IPS-11a (cell line): ENCODE data around the gene ITPRIPL1.
"Not testable (repeated sequence)": the region's sequence is repeated elsewhere in the genome, so short reads cannot be mapped to it uniquely, and the experiment has no call there.

Experiments used
- H3K4me3 ChIP-seq: one replicate; pipeline ENCODE4 v1.5.1; 2013; ENCODE audit warnings: low read depth, low read length, control low read depth

ITPRIPL1 gene, protein sequence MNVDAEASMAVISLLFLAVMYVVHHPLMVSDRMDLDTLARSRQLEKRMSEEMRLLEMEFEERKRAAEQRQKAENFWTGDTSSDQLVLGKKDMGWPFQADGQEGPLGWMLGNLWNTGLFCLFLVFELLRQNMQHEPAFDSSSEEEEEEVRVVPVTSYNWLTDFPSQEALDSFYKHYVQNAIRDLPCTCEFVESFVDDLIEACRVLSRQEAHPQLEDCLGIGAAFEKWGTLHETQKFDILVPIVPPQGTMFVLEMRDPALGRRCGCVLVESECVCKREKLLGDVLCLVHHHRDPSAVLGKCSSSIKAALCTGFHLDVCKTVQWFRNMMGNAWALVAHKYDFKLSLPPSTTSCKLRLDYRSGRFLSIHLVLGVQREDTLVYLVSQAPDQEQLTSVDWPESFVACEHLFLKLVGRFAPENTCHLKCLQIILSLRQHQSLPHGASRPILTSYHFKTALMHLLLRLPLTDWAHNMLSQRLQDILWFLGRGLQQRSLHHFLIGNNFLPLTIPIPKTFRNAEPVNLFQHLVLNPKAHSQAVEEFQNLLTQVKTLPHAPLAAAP

DNA sequence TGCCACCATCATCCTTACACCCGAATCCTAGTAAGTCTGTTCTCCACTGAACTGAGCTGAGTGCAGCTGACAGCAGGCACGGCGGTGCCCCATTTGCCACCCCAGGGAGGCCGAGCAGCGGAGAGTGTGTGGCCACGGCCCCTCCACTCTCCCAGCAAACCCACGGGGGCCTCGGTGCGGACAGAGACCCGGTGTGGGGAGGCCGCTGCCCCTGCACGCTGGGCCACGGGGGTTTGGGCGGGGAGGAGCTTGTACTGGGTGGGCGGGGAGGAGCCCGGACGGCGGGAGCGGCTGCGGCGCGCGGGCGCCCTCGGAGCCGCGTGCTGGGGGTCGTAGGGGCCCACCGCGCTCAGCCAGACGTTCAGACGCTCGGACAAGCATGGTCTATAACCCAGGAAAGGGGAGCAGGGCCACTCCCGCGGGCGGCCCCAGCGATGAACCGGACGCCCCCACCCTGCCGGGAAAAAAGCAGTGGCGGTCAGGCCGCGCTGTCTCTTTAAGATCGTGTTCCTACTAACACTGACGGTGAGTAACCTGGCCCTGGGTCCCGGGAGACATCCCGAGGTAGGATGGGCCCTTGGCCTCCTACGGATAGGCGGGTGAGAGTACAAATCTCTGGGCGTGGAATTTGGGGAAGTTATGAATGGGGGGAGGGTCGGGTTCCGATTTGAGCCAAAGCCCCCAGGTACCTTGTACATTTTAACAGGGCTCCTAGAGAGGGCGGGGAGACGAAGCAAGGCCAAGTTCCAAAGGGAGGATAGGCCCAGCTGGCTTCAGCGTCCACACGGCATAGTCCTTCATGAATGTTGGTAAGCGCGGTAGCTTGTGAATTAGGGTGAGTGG, at the start of gene ITPRIPL1:
Gene ITPRIPL1, plus strand, starts transcription at position 277 of the 843 bp plus-strand sequence. Its CDS starts 523 bp downstream, at position 800.
- peak within 1 kb of the TSS; percentile 50 for H3K4me3 ChIP-seq

DNA sequence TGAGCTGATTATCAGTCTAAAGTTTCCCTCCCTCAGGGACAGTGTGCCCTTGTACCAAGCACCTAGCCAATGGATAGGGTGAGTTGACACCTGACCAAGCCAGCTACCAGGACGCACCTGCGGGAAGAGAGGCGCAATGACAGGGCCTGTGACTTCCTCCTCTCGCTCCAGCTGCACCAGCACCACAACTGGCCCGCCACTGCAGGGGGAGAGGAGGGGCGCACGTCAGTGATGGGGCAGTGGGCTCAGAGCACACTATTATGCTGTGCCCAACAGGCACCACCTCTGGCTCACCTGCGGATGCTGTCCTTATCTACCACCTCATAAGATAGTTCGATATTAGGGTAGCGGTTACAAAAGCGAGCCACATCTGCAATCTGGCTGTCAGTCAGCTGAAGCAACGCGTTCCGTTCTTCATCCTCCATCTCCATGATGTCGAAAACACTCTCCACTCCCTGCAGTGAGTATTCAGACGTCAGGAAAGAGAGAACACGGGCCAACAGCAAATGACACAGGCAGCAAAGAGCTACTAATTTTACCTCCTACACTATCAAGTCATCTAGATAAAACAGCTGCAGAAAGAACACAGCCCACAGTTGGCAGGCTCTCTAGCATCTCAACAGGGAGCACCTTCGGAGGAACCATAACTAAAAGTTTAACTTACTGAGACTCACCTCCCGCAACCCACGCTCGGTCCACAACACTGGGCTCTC, 48.2 kb upstream of the ITPRIPL1 start:
- no peak overlapping the region for H3K4me3 ChIP-seq

DNA sequence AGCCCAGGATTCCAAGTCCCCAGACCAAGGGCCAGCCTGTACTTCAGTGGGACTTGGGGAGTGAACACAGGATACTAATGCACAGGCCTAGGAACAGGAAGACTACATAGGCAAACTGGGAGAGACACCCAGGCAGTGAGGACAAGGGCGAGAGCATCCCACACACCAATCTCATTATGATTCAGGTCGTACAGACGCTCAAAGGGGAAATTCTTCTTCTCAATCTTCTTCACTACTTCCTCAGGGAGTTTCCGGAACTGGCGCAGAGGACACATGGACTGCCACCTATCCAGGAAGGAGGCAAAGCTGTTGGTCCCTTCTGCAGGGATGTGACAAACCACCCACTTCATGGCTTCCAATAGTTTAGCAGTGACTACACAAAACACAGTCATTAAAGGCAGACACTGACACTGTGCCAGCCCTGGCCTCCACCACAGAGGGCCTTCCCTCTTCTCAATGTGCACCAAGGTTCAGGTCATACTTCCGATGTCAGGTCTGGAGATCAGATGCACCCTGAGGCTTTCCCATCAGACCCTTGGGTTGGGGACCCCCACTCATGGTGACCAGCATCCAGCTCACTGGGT, 37.8 kb upstream of the ITPRIPL1 start:
- H3K4me3 ChIP-seq = no peak overlapping the region

DNA sequence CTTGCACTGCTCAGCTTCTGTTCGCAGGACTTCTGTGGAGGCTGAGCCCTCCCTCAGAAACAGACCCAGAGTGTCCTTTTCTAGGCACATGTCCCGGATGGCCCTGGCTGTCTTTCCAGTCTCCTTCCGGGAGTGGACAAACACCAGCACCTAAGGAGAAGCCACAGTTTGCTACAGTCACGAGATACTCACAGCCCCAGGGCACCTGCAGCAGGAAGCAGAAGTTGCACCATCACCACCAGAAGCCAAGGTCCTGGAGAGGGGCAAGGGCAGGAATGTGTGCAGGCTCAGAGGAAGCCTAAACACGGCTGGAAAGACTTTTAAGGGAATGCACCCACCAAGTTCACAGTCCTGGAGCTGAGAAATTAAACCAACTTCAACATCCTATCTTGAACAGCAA, 33.4 kb upstream of the ITPRIPL1 start:
- no peak overlapping the region for H3K4me3 ChIP-seq

DNA sequence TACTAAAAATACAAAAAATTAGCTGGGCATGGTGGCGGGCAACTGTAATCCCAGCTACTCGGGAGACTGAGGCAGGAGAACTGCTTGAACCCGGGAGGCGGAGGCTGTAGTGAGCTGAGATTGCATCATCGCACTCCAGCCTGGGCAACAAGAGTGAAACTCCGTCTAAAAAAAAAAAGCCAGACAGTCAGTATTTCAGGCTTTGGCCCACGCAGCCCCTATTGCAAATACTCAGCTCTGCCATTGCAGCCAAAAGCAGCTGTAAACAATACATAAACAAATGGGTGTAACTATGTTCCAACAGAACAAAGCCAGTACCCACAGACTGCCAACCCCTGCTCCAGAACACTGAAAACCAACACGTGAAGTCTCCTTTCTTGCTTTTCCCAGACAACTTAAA, 30.8 kb upstream of the ITPRIPL1 start:
- H3K4me3 ChIP-seq = not testable (repeated sequence)

DNA sequence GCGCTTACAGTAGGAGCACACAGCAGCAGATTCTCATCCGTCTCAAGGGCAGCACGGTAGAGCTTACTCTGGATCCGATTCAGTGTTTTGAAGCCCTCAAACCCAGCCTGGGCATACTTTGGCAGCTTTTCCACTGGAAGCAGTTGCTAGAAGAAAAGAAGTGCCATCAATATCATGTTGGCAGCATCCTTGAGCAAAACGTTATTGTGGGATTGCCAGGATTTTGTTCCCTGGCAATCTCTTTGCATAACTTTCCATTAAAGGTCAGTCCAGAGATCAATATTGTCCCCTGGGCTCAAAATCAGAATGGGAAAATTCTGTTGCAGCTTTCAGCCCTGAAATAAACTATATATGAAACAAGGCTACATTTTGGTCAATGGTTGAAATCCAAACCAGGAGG, 28.2 kb upstream of the ITPRIPL1 start:
- H3K4me3 ChIP-seq = no peak overlapping the region

DNA sequence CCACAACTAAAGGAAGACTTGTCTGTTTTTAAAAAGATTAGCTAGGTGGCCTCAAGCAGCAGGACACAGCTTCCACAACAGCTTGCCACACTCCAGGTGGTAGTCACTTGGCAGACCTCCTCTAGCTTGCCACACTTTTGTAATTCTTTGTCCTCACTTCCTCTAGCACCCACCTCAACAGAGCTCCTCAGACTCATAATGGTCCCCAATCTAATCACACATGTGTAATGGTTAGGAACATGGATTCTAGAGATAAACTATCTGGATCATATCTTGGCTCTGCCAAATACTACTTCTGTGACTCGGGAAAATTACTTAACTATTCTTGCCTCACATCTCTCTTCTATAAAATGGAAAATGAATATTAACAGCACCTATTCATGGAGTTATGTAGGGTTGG, 23.3 kb upstream of the ITPRIPL1 start:
- H3K4me3 ChIP-seq = no peak overlapping the region

DNA sequence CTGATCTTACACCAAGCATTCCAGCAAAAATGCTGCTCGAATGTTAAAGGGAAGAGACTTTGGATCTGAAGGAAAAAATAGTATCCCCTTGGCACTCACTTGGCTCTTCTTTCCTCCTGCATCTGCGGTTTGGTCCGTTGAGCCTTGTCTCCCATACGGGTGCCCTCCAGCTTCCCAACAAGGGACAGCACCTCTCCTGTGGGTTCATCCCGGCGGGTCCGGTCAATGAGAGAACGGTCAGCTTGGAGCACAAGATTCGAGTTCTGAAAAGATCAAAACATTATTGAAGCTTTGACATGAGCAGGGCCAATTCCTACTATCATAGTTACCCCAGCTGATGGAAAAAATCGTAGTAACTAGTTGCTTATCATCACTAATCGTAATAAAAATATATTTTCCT, 20.5 kb upstream of the ITPRIPL1 start:
- peak overlapping the region; percentile 91 for H3K4me3 ChIP-seq

DNA sequence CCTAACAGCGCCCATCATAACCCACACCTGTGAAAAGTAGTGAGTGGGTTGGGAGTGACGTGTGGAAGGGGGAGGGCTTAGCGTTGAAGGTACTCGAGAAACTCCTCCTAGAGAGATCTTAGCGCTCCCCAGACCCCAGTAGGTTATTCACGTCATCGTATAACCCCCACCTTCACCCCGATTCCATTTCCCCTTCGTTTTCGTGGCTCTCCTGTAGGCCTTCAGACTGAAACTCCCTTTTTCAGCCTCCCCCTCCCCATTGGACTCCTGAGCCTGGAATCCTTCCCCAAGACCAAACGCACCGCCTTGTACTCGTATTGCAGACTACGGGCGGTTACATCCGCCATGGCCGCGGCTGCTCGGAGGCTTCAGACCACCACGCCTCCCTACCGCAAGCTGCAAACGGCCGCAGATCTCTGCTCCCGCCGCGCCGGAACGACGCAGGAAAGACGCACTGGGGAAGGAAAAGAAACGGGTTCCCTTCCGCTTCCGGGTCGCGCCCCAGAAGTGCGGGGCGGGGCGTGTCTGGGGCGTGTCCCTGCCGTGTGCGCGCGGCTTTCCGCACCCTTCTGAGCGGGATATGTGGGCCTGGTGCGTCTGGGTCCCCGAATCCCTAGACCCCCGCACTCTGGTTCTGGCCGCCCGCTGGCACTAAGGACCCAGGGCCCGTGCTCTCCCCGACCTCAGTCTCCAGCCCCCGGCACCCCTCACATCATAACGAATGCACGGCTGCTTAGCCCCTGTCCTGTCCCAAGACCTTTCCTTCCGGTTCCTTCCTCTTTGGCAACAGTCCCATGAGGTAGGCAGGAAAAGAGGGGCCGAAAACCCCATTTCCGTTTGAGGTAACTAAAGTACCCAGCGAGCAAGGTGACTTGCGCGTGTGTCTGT, 19.8 kb upstream of the ITPRIPL1 start, which contains the start of gene SNRNP200:
Gene SNRNP200, minus strand, starts transcription at position 456 of the 888 bp plus-strand sequence. Its CDS starts 109 bp downstream, at position 347.
- peak within 1 kb of the TSS; percentile 91 for H3K4me3 ChIP-seq

DNA sequence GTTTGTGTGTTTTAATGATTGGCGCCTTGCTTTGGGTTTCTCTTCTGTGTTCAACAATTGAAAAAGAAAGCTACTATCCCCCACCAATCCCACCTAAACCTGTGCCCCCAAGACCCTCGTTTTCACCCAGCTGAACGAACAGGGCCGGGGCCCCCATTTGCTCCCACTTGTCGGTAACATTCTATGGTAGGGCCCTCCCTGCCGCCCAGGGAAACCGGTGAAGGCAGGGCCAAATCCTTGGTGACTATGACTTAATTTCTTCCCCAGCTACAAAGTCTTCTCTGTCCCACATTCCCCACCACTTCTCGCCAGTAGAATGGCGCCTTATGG, 19.2 kb upstream of the ITPRIPL1 start:
- peak overlapping the region; percentile 91 for H3K4me3 ChIP-seq

DNA sequence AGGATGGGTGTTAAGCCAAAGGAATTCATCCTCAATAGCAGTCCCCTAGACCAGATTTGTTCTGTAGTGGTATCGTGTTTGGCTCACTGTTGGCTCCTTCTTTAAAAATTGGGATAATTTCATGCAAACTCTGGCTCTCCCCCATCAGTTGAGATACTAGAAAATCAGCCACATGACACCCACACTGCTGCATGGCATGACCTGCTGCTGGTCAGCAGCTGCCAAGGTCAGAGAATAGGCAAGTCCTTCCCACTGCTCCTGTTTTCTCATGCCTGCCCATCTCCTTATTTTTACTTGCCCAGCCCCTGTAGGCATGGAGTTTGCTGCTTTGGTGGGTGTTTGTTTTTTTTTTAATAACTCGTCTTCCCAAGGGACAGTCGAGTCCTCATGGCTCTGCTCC, 18.7 kb upstream of the ITPRIPL1 start:
- peak overlapping the region; percentile 91 for H3K4me3 ChIP-seq

DNA sequence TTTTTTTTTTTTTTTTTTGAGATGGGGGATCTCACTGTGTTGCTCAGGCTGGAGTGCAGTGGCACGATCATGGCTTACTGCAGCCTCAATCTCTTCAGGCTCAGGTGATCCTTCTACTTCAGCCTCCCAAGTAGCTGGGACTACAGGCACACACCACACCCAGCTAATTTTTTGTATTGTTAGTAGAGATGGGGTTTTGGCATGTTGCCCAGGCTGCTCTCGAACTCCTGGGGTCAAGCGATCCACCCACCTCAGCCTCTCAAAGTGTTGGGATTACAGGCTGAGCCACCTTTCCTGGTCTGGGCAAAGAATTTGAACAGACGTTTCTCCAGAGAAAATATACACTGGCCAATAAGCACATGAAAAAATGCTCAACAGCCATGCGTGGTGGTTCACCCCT, 16.9 kb upstream of the ITPRIPL1 start:
- H3K4me3 ChIP-seq = no peak overlapping the region

DNA sequence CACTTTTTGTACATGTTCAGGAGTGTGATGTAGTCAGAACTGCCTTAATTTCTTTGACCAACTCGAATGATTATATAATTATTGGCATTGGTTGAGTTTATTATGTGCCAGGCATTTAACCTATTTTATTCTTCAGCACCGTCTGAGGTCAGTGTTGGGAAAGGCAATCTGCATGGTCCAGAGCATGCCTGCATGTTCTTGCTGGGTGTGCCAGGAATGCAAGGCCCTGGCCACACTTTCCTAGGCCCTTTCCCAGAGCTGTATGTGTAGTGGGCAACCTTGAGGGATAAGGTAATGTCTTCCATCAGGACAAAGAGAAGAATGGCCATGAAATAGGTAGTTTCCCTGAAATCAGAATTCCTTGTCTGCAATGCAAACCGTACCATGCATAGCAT, 10.1 kb upstream of the ITPRIPL1 start:
- no peak overlapping the region for H3K4me3 ChIP-seq

DNA sequence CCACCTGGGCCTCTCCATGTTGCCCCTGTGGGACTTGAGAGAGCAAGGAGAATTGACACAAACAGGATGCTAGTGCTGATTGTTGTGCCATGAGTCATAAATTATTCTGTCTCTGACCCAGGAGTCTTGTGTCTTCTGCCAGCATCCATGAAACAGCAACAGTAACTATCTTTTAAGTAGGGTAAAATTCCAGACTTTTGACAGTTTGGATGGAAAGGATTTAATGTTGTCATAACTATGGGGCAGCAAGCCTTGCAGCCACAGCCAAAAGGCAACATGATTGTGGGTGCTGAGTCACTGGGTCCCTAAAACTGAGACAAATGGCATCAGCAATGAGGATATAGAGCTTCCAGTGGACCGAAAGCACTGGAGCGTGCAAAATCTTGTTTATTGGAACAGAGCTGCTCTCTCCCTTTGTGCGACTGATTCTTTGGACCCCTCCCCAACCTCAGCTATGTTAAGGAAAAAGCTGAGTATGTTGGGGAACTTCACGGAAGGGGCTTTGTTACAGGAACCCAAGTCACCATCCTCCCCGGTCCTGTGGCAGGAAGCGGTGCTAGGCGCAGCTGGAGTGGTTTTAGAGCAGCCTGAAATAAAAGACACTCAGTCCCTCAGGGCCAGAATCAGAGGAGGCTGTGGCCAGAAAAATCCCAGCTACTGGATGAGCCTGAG, 9.6 kb upstream of the ITPRIPL1 start:
- H3K4me3 ChIP-seq = no peak overlapping the region

DNA sequence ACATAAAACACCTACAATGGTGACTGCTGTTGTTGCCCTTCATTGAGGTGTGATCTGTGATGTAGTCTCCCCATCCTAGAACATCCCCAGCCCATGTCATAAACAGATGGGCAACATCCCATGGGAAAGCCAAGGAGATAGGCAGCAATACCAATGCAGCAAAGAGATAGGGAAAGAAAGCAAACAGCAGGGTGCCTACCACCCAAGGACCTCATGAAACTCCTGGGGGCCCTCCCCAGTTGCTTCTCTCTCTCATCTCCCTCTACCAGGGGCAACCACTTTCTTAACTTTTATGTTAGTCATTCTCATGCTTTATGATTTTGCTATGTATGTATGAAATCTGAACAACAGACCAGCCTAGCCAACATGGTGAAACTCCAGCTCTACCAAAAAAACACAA, 8.1 kb upstream of the ITPRIPL1 start:
- no peak overlapping the region for H3K4me3 ChIP-seq

DNA sequence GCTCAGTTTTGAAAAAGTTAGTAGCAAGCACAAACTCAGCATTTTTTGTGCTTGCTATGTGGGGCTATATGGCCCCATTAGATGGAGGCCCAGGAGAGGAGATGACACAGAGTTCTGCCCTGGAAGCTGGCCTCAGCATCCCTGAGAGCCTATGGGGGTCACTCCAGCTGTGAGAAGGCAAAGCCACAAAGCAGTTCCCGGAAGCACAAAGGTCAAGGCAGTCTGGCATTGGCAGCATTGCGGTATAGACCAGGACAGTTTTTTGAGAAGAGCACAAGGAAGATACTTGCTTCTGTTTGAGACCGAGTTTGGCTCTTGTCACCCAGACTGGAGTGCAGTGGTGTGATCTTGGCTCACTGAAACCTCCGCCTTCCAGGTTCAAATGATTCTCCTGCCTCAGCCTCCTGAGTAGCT, 7.5 kb upstream of the ITPRIPL1 start:
- H3K4me3 ChIP-seq = no peak overlapping the region

DNA sequence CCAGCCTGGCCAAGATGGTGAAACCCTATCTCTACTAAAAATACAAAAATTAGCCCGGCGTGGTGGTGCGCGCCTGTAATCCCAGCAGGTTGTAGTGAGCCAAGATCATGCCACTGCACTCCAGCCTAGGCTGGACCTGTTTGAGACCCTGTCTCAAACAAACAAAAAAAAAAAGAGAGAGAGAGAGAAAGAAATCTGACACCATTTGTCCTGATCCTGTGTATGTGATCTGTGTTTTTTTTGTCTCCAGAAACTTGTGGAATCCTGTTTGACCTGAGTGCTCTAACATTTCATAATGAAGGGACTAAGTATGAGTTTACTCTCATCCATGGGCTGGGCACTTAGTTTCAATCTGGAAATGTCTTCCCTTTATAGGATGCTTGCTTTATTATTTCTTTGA, 6.4 kb upstream of the ITPRIPL1 start:
- H3K4me3 ChIP-seq = no peak overlapping the region

DNA sequence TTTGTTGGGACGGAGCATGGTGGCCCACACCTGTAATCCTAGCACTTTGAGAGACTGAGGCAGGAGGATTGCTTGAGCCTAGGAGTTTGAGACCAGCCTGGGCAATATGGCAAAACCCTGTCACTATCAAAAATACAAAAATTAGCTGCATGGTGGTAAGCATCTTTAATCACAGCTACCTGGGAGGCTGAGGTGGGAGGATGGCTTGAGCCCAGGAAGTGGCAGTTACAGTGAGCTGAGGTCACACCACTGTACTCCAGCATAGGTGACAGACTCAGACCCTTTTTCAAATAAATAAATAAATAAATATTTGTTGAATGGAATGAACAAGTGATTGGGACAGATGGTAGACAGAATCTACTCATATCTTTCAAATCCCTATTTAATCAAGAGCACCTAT, 5.7 kb upstream of the ITPRIPL1 start:
- no peak overlapping the region for H3K4me3 ChIP-seq

DNA sequence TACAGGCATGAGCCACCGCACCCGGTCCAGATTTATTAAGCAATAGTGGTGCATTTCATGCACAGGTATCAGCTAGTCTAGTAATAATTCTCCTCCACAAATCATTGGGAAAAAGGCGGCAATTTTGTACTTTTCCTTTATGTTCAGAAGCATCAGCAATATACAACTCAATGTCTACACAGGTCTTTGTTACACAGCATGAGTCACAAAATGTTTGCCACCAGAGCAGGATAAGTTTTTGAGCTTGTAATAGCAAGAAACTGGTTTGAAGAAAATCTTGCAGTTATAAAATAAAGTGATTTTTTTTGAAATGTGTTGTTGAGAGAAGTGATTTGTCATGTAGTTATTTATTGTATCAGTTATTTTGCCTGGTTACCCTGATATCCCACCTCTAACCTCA, 4.8 kb upstream of the ITPRIPL1 start:
- H3K4me3 ChIP-seq = no peak overlapping the region
